Measurements from ENCODE around the gene TXNRD2. TPM values are rescaled to one million over a fixed set of nuclear protein-coding genes. Genes with fewer than 3 reads are reported as not detected.

The TXNRD2 gene
- total and polyA plus RNA-seq, 2 of the 4 experiments (the other 2 are of a cell fraction): 15.6 to 25.7 TPM

GRCh38 chr22:19842393-19843106 is 99.1 kb downstream of the TXNRD2 start:
- no peak overlapping the region for H3K4me3 ChIP-seq (ENCODE audit: insufficient read depth, low read depth, low read length)
- ChIA-PET POLR2A (ENCODE audit: unreplicated experiment) (no interaction called here), CTCF (interaction anchor here (1.4 kb wide), 1 partner anchor 64 kb away, joined by 3 read pairs; no protein-coding TSS in a partner anchor)
- peaks cover 28% of the 10 kb centered on the region for H4K20me1 ChIP-seq (ENCODE audit: insufficient read depth, low read length)
- DNase-seq (no peak), ATAC-seq (ENCODE audit: low read depth) (no peak)
- no peak overlapping the region for H3K23ac ChIP-seq (ENCODE audit: low read depth, low read length)
- H3K27me3 ChIP-seq (ENCODE audit: control insufficient read depth, insufficient read depth, low read length): no peaks in the 10 kb centered on the region
- in situ Hi-C loops (cut with MboI; ENCODE audit: low sequenced_read_pairs) (no loop called here), dilution Hi-C loops (cut with HindIII; ENCODE audit: low sequenced_read_pairs, unreplicated experiment) (no loop called here), intact Hi-C loops (cut with micrococcal nuclease) (no loop called here)
- no peak overlapping the region for H2AFZ ChIP-seq (replicated peaks; ENCODE audit: low read length, poor library complexity)
- no peak overlapping the region for H4K5ac ChIP-seq (ENCODE audit: low read depth, low read length)
- H3K4me2 ChIP-seq (ENCODE audit: low read depth, low read length): no peak overlapping the region
- 100% methylated on average over 1 of the region's 12 CpGs; no CpG with 5 or more reads in 1 of the 2 experiments for WGBS, 2 experiments (ENCODE audit: extremely low coverage in 2 of 2, insufficient read length in 1 of 2)
- H2BK5ac ChIP-seq (ENCODE audit: low read depth, low read length, poor library complexity, severe bottlenecking): no peak overlapping the region
- peaks cover 6% of the 10 kb centered on the region for H3K36me3 ChIP-seq (ENCODE audit: control insufficient read depth, insufficient read depth, low read length)
- no peak overlapping the region for H3K9ac ChIP-seq (ENCODE audit: low read depth, low read length)
- BruUV-seq (replicated peaks): no TSS peak
- no peak overlapping the region for H3K14ac ChIP-seq (replicated peaks; ENCODE audit: low read depth, low read length)
- no peak overlapping the region for H3K27ac ChIP-seq (ENCODE audit: insufficient read depth, low read length)
- H4K91ac ChIP-seq (ENCODE audit: insufficient read depth, low read depth, low read length): no peak overlapping the region; the same call in 1 of the 2 replicates
- H2BK15ac ChIP-seq (ENCODE audit: low read depth, low read length): no peak overlapping the region
- H3K4me1 ChIP-seq (ENCODE audit: control insufficient read depth, insufficient read depth, low read length): peaks cover 8% of the 10 kb centered on the region
- H2BK120ac ChIP-seq (ENCODE audit: low read depth, low read length): no peak overlapping the region
- H2BK20ac ChIP-seq (ENCODE audit: low read depth, low read length): no peak overlapping the region
- H3K9me3 ChIP-seq (ENCODE audit: control insufficient read depth, insufficient read depth, low read length): peaks cover 3% of the 10 kb centered on the region; the same call in 1 of the 2 replicates
- no peak overlapping the region for H3K4ac ChIP-seq (ENCODE audit: low read depth, low read length)
- peaks cover 19 to 63% of the 10 kb centered on the region in 2 experiments for H3K79me1 ChIP-seq (ENCODE audit: low read depth in 1 of 2, low read length in 2 of 2)
- peaks cover 11% of the 10 kb centered on the region for H3K9me1 ChIP-seq (ENCODE audit: insufficient read depth, low read length)
- TF ChIP-seq MAZ (IDR thresholded peaks at IDR 0.05; ENCODE audit: borderline replicate concordance, low read depth, low read length) (no peak), MAFK (IDR thresholded peaks at IDR 0.05; ENCODE audit: low read depth, low read length) (no peak), RFX5 (IDR thresholded peaks at IDR 0.05; ENCODE audit: low read depth, low read length) (no peak), CHD1 (IDR thresholded peaks at IDR 0.05; ENCODE audit: low read depth, low read length) (no peak), ELK1 (IDR thresholded peaks at IDR 0.05; ENCODE audit: borderline replicate concordance, low read depth, low read length) (no peak), CEBPB (IDR thresholded peaks at IDR 0.05; ENCODE audit: low read depth, low read length) (no peak), SMC3 (IDR thresholded peaks at IDR 0.05; ENCODE audit: low read depth, low read length) (no peak), POLR2A (IDR thresholded peaks at IDR 0.05; ENCODE audit: low read depth, low read length) (no peak), MXI1 (IDR thresholded peaks at IDR 0.05; ENCODE audit: borderline replicate concordance, low read depth, low read length) (no peak), NFE2L2 (IDR thresholded peaks at IDR 0.05; ENCODE audit: low read depth, low read length) (no peak), RCOR1 (IDR thresholded peaks at IDR 0.05; ENCODE audit: insufficient replicate concordance, low read length) (no peak), BHLHE40 (IDR thresholded peaks at IDR 0.05; ENCODE audit: low read depth, low read length) (no peak), FOS (IDR thresholded peaks at IDR 0.05; ENCODE audit: low read depth, low read length) (no peak), USF2 (IDR thresholded peaks at IDR 0.05; ENCODE audit: low read depth, low read length) (no peak), RAD21 (IDR thresholded peaks at IDR 0.05; ENCODE audit: low read length) (no peak)
- TF ChIP-seq, protein P1, sequence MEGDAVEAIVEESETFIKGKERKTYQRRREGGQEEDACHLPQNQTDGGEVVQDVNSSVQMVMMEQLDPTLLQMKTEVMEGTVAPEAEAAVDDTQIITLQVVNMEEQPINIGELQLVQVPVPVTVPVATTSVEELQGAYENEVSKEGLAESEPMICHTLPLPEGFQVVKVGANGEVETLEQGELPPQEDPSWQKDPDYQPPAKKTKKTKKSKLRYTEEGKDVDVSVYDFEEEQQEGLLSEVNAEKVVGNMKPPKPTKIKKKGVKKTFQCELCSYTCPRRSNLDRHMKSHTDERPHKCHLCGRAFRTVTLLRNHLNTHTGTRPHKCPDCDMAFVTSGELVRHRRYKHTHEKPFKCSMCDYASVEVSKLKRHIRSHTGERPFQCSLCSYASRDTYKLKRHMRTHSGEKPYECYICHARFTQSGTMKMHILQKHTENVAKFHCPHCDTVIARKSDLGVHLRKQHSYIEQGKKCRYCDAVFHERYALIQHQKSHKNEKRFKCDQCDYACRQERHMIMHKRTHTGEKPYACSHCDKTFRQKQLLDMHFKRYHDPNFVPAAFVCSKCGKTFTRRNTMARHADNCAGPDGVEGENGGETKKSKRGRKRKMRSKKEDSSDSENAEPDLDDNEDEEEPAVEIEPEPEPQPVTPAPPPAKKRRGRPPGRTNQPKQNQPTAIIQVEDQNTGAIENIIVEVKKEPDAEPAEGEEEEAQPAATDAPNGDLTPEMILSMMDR (conservative IDR thresholded peaks at IDR 0.05; ENCODE audit: low read depth, low read length): no peak
- H3K56ac ChIP-seq (ENCODE audit: extremely low read depth, insufficient read depth, low read length): no peak overlapping the region
- H2AK9ac ChIP-seq (replicated peaks; ENCODE audit: low read depth, low read length, poor library complexity): peak overlapping the region; percentile 49
- H4K8ac ChIP-seq (ENCODE audit: low read depth in 2 of 2, low read length in 2 of 2): no peak overlapping the region
- H2AK5ac ChIP-seq (ENCODE audit: low read depth, low read length): no peak overlapping the region
- no peak overlapping the region for H3K18ac ChIP-seq (ENCODE audit: low read depth, low read length)

Measured in IMR-90 (cell line).